PC-3 (cell line): ENCODE data around the gene IRF5.

ENCODE experiments used
- CTCF ChIP-seq: fragments of 300-600 bp; sonication (generic); conservative IDR thresholded peaks from 2 replicates; pipeline ENCODE4 v1.5.1; 2017; ENCODE audit warnings: antibody characterized with exemption, low read depth, mild to moderate bottlenecking, low read length
- EZH2phosphoT487 ChIP-seq: fragments of 300-600 bp; sonication (generic); IDR thresholded peaks from 2 replicates; pipeline ENCODE4 v1.6.1; 2018; ENCODE audit warnings: mild to moderate bottlenecking, antibody characterized with exemption, low read length, borderline replicate concordance

DNA sequence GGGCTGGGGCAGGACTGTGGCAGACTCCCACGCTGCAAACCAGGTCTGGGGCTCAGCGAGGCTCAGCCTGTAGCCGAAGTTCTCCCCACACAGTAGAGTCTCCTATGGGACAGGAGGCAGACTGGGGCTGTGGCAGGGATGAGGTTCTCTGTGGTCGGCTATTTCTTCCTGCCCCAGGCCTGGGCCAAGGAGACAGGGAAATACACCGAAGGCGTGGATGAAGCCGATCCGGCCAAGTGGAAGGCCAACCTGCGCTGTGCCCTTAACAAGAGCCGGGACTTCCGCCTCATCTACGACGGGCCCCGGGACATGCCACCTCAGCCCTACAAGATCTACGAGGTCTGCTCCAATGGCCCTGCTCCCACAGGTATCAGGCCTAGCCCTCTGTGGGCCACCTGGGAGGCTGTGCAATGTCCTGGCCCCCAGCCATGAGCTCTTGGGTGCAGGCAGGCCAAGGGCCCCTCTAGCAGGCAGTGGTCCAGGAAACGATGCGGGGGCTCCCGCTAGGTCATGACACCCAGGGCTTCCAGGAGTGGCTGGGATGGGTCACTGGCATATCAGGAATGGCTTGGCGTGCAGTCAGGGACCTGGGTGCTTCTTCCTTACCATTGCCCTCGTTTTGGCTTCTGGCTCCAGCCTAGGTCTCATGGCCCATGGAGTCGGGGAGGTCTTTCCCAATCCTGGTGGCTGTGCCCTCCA is 8.1 kb downstream of the IRF5 start:
- TF ChIP-seq CTCF = no peak
- TF ChIP-seq EZH2phosphoT487 = no peak
